Smooth muscle cell (in vitro differentiated cells): Measurements from ENCODE around the gene SHPK. TPM values are rescaled to one million over a fixed set of nuclear protein-coding genes. Genes with fewer than 3 reads are reported as not detected.
A peak's percentile ranks its signal among the peaks of the same experiment; 100 is the strongest.
"Not testable (repeated sequence)": the region's sequence is repeated elsewhere in the genome, so short reads cannot be mapped to it uniquely, and the experiment has no call there.

ENCODE experiments used
- DNase-seq: peaks from one replicate; lab custom pipeline; 2025; ENCODE audit not compliant: unreplicated experiment; lab: John Stamatoyannopoulos, UW
- H2AFZ ChIP-seq: fragments of 200-600 bp; sonication (generic); 2 replicates; pipeline ENCODE4 v1.6.0; 2016; ENCODE audit warnings: antibody characterized with exemption, low read depth, mild to moderate bottlenecking
- H3F3A ChIP-seq: fragments of 200-600 bp; sonication (generic); 2 replicates; pipeline ENCODE4 v1.6.0; 2017; ENCODE audit warnings: antibody characterized with exemption, low read depth
- H3K27ac ChIP-seq: fragments of 200-600 bp; sonication (generic); 2 replicates; pipeline ENCODE4 v1.5.1; 2016; ENCODE audit warnings: low read depth, mild to moderate bottlenecking
- H3K27me3 ChIP-seq: fragments of 200-600 bp; sonication (generic); 2 replicates; pipeline ENCODE4 v1.6.1; 2016; ENCODE audit warnings: low read depth, mild to moderate bottlenecking
- H3K36me3 ChIP-seq: fragments of 200-600 bp; sonication (generic); 2 replicates; pipeline ENCODE4 v1.5.1; 2016; ENCODE audit warnings: low read depth
- H3K4me1 ChIP-seq: fragments of 200-600 bp; sonication (generic); 2 replicates; pipeline ENCODE4 v1.5.1; 2016; ENCODE audit warnings: low read depth
- H3K4me2 ChIP-seq: fragments of 200-600 bp; sonication (generic); 2 replicates; pipeline ENCODE4 v1.6.0; 2016; ENCODE audit warnings: mild to moderate bottlenecking
- H3K4me3 ChIP-seq: fragments of 200-600 bp; sonication (generic); 2 replicates; pipeline ENCODE4 v1.5.1; 2016; ENCODE audit warnings: mild to moderate bottlenecking
- H3K79me2 ChIP-seq: fragments of 200-600 bp; sonication (generic); 2 replicates; pipeline ENCODE4 v1.6.0; 2016; ENCODE audit warnings: low read depth, mild to moderate bottlenecking
- H3K9ac ChIP-seq: fragments of 200-600 bp; sonication (generic); 2 replicates; pipeline ENCODE4 v1.6.0; 2016; ENCODE audit warnings: low read depth
- H3K9me3 ChIP-seq: fragments of 200-600 bp; sonication (generic); replicated peaks from 2 replicates; pipeline ENCODE4 v1.5.1; 2016; ENCODE audit warnings: low read depth
- H4K20me1 ChIP-seq: fragments of 200-600 bp; sonication (generic); 2 replicates; pipeline ENCODE4 v1.6.0; 2016; ENCODE audit warnings: low read depth
- CTCF ChIP-seq: fragments of 200-600 bp; sonication (generic); IDR thresholded peaks from 2 replicates; pipeline ENCODE4 v1.5.1; 2017; ENCODE audit warnings: borderline replicate concordance, mild to moderate bottlenecking, antibody characterized with exemption; ENCODE audit not compliant: insufficient read depth, poor library complexity, severe bottlenecking
- WGBS: methylation state at CpG from one replicate; pipeline ENCODE4 v1.1.7; 2016; ENCODE audit warnings: low lambda C conversion rate; 5-methylcytosine and 5-hydroxymethylcytosine counted together
- polyA plus RNA-seq: library from polyadenylated mRNA; unstranded; fragments of >200 nt; fragmentation: Nextera tagmentation; extraction: Ambion mirVana; gene quantifications from 2 replicates; pipeline ENCODE4 v1.2.1, GENCODE V29; 2016
- total RNA-seq: library from RNA; depleted of rRNA; stranded (reverse); fragments of >200 nt; gene quantifications from 2 replicates; pipeline ENCODE4 v1.2.3, GENCODE V29; 2014

The SHPK gene
- total and polyA plus RNA-seq, 2 experiments from 2014 or later: 5.3 to 9.5 TPM

- no peaks in the 10 kb centered on the region for H3K79me2 ChIP-seq
- no peaks in the 10 kb centered on the region for H3K9me3 ChIP-seq
- no peak for TF ChIP-seq CTCF
- no peak overlapping the region for H3K4me2 ChIP-seq
- 95% methylated on average over 4 of the region's 4 CpGs for WGBS
- H3F3A ChIP-seq: no peaks in the 10 kb centered on the region
- no peaks in the 10 kb centered on the region for H3K27me3 ChIP-seq
- H3K27ac ChIP-seq: no peak overlapping the region
- no peak overlapping the region for H2AFZ ChIP-seq
- H3K36me3 ChIP-seq: no peaks in the 10 kb centered on the region
- no peaks in the 10 kb centered on the region for H3K4me1 ChIP-seq
- no peak overlapping the region for H3K9ac ChIP-seq
- no peaks in the 10 kb centered on the region for H4K20me1 ChIP-seq
- no peak overlapping the region for H3K4me3 ChIP-seq
- no peak for DNase-seq
Measured at GRCh38 chr17:3565143-3565542, 70.9 kb downstream of the SHPK start.

GRCh38 chr17:3564241-3564640, 71.8 kb downstream of the SHPK start:
- not testable (repeated sequence) for H3K27ac ChIP-seq, H3K4me1 ChIP-seq, H3K27me3 ChIP-seq, H4K20me1 ChIP-seq, H3K79me2 ChIP-seq, H3K36me3 ChIP-seq, DNase-seq, H3K4me3 ChIP-seq, H2AFZ ChIP-seq, H3K9ac ChIP-seq, H3F3A ChIP-seq, H3K9me3 ChIP-seq, H3K4me2 ChIP-seq
- 96% methylated on average over 26 of the region's 28 CpGs for WGBS

- no peak for DNase-seq
- TF ChIP-seq CTCF: no peak
- Histone ChIP-seq H4K20me1 (no peaks in the 10 kb centered on the region), H3K9me3 (no peaks in the 10 kb centered on the region), H3K79me2 (no peaks in the 10 kb centered on the region), H3K36me3 (no peaks in the 10 kb centered on the region), H3K27ac (peak overlapping the region; percentile 66), H3K4me2 (no peak overlapping the region), H3F3A (no peaks in the 10 kb centered on the region), H3K4me1 (no peaks in the 10 kb centered on the region), H2AFZ (no peak overlapping the region), H3K4me3 (no peak overlapping the region), H3K27me3 (no peaks in the 10 kb centered on the region), H3K9ac (no peak overlapping the region)
- 96% methylated on average over 9 of the region's 9 CpGs for WGBS
Measured at GRCh38 chr17:3559270-3559645, 76.8 kb downstream of the SHPK start.

GRCh38 chr17:3558603-3559269, 77.3 kb downstream of the SHPK start:
- 75% methylated on average over 25 of the region's 25 CpGs for WGBS
- no peak for TF ChIP-seq CTCF
- Histone ChIP-seq H3K9me3 (no peaks in the 10 kb centered on the region), H3K79me2 (no peaks in the 10 kb centered on the region), H2AFZ (no peak overlapping the region), H4K20me1 (no peaks in the 10 kb centered on the region), H3K27ac (peak overlapping the region; percentile 66), H3K4me1 (no peaks in the 10 kb centered on the region), H3K27me3 (no peaks in the 10 kb centered on the region), H3K4me2 (no peak overlapping the region), H3K9ac (peak overlapping the region; percentile 18), H3K36me3 (no peaks in the 10 kb centered on the region), H3F3A (no peaks in the 10 kb centered on the region), H3K4me3 (no peak overlapping the region)
- DNase-seq: no peak

Other genes with a start within 250 kb of the SHPK start
- gene OR3A2, start 249.9 kb downstream of the SHPK start, total RNA-seq: not detected in 2 replicates
- gene OR3A2, start 249.9 kb downstream of the SHPK start, polyA plus RNA-seq: not detected in 2 replicates
- gene OR1E1, start 237.8 kb downstream of the SHPK start, total RNA-seq: not detected in 2 replicates
- gene OR1E1, start 237.8 kb downstream of the SHPK start, polyA plus RNA-seq: not detected in 2 replicates
- gene OR3A3, start 224.9 kb downstream of the SHPK start, total RNA-seq: not detected in 2 replicates
- gene OR3A3, start 224.9 kb downstream of the SHPK start, polyA plus RNA-seq: not detected in 2 replicates
- not detected in 2 replicates for gene OR1E2, start 202.4 kb downstream of the SHPK start, total RNA-seq
- not detected in 2 replicates for gene OR1E2, start 202.4 kb downstream of the SHPK start, polyA plus RNA-seq
- gene SPATA22, start 164.4 kb downstream of the SHPK start, total RNA-seq: not detected in 2 replicates
- gene SPATA22, start 164.4 kb downstream of the SHPK start, polyA plus RNA-seq: not detected in 2 replicates
- not detected in 2 replicates for gene ASPA, start 160.3 kb downstream of the SHPK start, total RNA-seq
- not detected in 2 replicates for gene ASPA, start 160.3 kb downstream of the SHPK start, polyA plus RNA-seq
- gene TRPV3, start 78.4 kb downstream of the SHPK start, total RNA-seq: 2.3 and 6.4 TPM in 2 replicates
- 0.53 and 2.7 TPM in 2 replicates for gene TRPV3, start 78.4 kb downstream of the SHPK start, polyA plus RNA-seq
- 0.99 and 2.2 TPM in 2 replicates for gene TRPV1, start 26.8 kb downstream of the SHPK start, total RNA-seq
- 0.90 and 2.8 TPM in 2 replicates for gene TRPV1, start 26.8 kb downstream of the SHPK start, polyA plus RNA-seq
- 20.6 and 24.9 TPM in 2 replicates for gene CTNS, start 510 bp upstream of the SHPK start, total RNA-seq
- gene CTNS, start 510 bp upstream of the SHPK start, polyA plus RNA-seq: 13.7 and 15.8 TPM in 2 replicates
- gene TAX1BP3, start 32.3 kb upstream of the SHPK start, total RNA-seq: 115 and 127 TPM in 2 replicates
- 248 and 295 TPM in 2 replicates for gene TAX1BP3, start 32.3 kb upstream of the SHPK start, polyA plus RNA-seq
- gene EMC6, start 32.6 kb upstream of the SHPK start, total RNA-seq: 59.7 and 64.1 TPM in 2 replicates
- 123 and 143 TPM in 2 replicates for gene EMC6, start 32.6 kb upstream of the SHPK start, polyA plus RNA-seq
- gene P2RX5, start 59.9 kb upstream of the SHPK start, total RNA-seq: 0.72 TPM in 1 of 2 replicates, not detected in the other
- gene P2RX5, start 59.9 kb upstream of the SHPK start, polyA plus RNA-seq: 0.59 TPM in 1 of 2 replicates, not detected in the other
- 2.6 and 2.7 TPM in 2 replicates for gene HASPIN, start 87.7 kb upstream of the SHPK start, total RNA-seq
- 1.2 and 2.0 TPM in 2 replicates for gene HASPIN, start 87.7 kb upstream of the SHPK start, polyA plus RNA-seq
- gene ITGAE, start 164.9 kb upstream of the SHPK start, total RNA-seq: 43.8 and 51.2 TPM in 2 replicates
- gene ITGAE, start 164.9 kb upstream of the SHPK start, polyA plus RNA-seq: 61.4 and 66.7 TPM in 2 replicates
- 28.3 and 30.0 TPM in 2 replicates for gene NCBP3, start 210.0 kb upstream of the SHPK start, total RNA-seq
- 30.7 and 32.4 TPM in 2 replicates for gene NCBP3, start 210.0 kb upstream of the SHPK start, polyA plus RNA-seq